Fibroblast of lung (primary cell): Measurements from ENCODE around the gene STXBP2.

Source experiments
- CTCF ChIP-seq, 2 donors: IDR thresholded peaks in 1 of 2; conservative IDR thresholded peaks in 1 of 2; 1 replicate in 1 of 2; 2 replicates in 1 of 2; pipeline ENCODE4 v1.5.1; 2011 to 2012; ENCODE audit warnings: low read length in 2 of 2, control low read depth in 1 of 2, inconsistent platforms in 1 of 2, low read depth in 1 of 2, mild to moderate bottlenecking in 1 of 2
- EZH2 ChIP-seq: IDR thresholded peaks from 2 replicates; pipeline ENCODE4 v1.5.1; 2012; ENCODE audit warnings: low read length, control low read depth, mild to moderate bottlenecking; ENCODE audit errors: missing control alignments

GRCh38 chr19:7605490-7606222 is 31.3 kb upstream of the STXBP2 start:
- TF ChIP-seq CTCF (conservative IDR thresholded peaks at IDR 0.05 in 1 of 2, IDR thresholded peaks at IDR 0.05 in 1 of 2; ENCODE audit: low read depth in 1 of 2, low read length in 2 of 2) (no peak), EZH2 (no peak)
